ENCODE results near the gene GALM. TPM values are rescaled to one million over a fixed set of nuclear protein-coding genes. Genes with fewer than 3 reads are reported as not detected.

Gene GALM
- total and polyA plus RNA-seq, 2 of the 8 experiments (the other 6 are each of a cell fraction or from before 2014, with no cell fraction given) = 9.9 to 13.1 TPM

GRCh38 chr2:38650717-38651116, 15.2 kb upstream of the GALM start:
- Histone ChIP-seq H2AK5ac (ENCODE audit: low read depth, low read length) (no peak overlapping the region), H4K91ac (replicated peaks; ENCODE audit: insufficient read length, low read length) (no peak overlapping the region), H3K14ac (ENCODE audit: insufficient read length) (no peak overlapping the region), H3K4me1 (replicated peaks in 1 of 4; ENCODE audit: control insufficient read depth in 3 of 4, insufficient read depth in 4 of 4, low read length in 3 of 4) (no peaks in the 10 kb centered on the region), H3K18ac (ENCODE audit: extremely low read depth, low read length) (no peak overlapping the region), H4K5ac (ENCODE audit: insufficient read length, low read depth, low read length) (no peak overlapping the region), H3K56ac (replicated peaks; ENCODE audit: insufficient read length, low read depth, low read length) (no peak overlapping the region), H3K27ac (ENCODE audit: low read depth, low read length) (no peak overlapping the region), H2BK15ac (ENCODE audit: low read length) (no peak overlapping the region), H3K4me2 (ENCODE audit: insufficient read depth in 1 of 2, low read depth in 2 of 2, low read length in 2 of 2) (no peak overlapping the region), H3K79me2 (ENCODE audit: control insufficient read depth in 1 of 2, insufficient read depth in 2 of 2, low read length in 2 of 2) (no peaks in the 10 kb centered on the region), H3K23ac (ENCODE audit: insufficient read length) (no peak overlapping the region), H3K23me2 (ENCODE audit: low read depth, low read length) (no peaks in the 10 kb centered on the region), H3K9ac (replicated peaks in 1 of 4; ENCODE audit: extremely low read depth in 1 of 4, low read depth in 3 of 4, low read length in 3 of 4) (no peak overlapping the region), H3K4me3 (ENCODE audit: extremely low read depth in 1 of 4, insufficient read depth in 2 of 4, low read depth in 3 of 4, low read length in 4 of 4) (no peak overlapping the region), H3K9me3 (ENCODE audit: insufficient read depth in 2 of 2, low read depth in 1 of 2, low read length in 1 of 2) (no peaks in the 10 kb centered on the region), H2BK20ac (ENCODE audit: low read length) (no peak overlapping the region), H3K79me1 (ENCODE audit: low read depth, low read length) (no peaks in the 10 kb centered on the region), H3K36me3 (ENCODE audit: control insufficient read depth in 2 of 4, insufficient read depth in 4 of 4, low read length in 3 of 4) (no peaks in the 10 kb centered on the region), H4K8ac (ENCODE audit: extremely low read depth, insufficient read depth, low read length) (no peak overlapping the region; the same call in 1 of the 2 replicates), H2BK5ac (ENCODE audit: low read depth, low read length) (no peak overlapping the region), H3K4ac (replicated peaks; ENCODE audit: insufficient read length, low read depth, low read length) (no peak overlapping the region), H4K20me1 (replicated peaks in 1 of 2; ENCODE audit: control insufficient read depth in 1 of 2, insufficient read depth in 2 of 2, low read length in 2 of 2) (no peaks in the 10 kb centered on the region), H2BK12ac (ENCODE audit: low read depth, low read length) (no peak overlapping the region), H2AFZ (ENCODE audit: low read length) (no peak overlapping the region), H2BK120ac (replicated peaks; ENCODE audit: low read depth, low read length) (no peak overlapping the region), H3K27me3 (replicated peaks in 1 of 4; ENCODE audit: control insufficient read depth in 3 of 4, extremely low read depth in 1 of 4, insufficient read depth in 3 of 4, low read length in 3 of 4) (no peaks in the 10 kb centered on the region)
- DNase-seq (ENCODE audit: low read depth in 1 of 2, low spot score in 2 of 2) (no peak), FAIRE-seq (no peak)
- CTCF ChIA-PET (ENCODE audit: partially characterized antibody) = interaction anchor here (1.1 to 1.5 kb wide), 2 partner anchors 96 to 124 kb away, joined by 3 to 4 read pairs; no protein-coding TSS in a partner anchor
- POLR2A ChIA-PET (ENCODE audit: partially characterized antibody) = interaction anchor here (0.7 kb wide), 1 partner anchor 101 kb away, joined by 3 read pairs; the partner anchor contains the start of gene SRSF7
- 95% methylated on average over 2 of the region's 2 CpGs; no CpG with 5 or more reads in 1 of the 2 experiments for WGBS, 2 experiments (ENCODE audit: extremely low coverage in 1 of 2, insufficient coverage in 1 of 2, insufficient read length in 1 of 2, insufficient replicate concordance in 2 of 2, low coverage in 1 of 2, low lambda C conversion rate in 2 of 2, missing lambda C conversion rate in 1 of 2)
- no peak for TF ChIP-seq POLR2A (IDR thresholded peaks at IDR 0.05; ENCODE audit: control extremely low read depth in 1 of 2, low read depth in 2 of 2, low read length in 2 of 2)
- TF ChIP-seq EGR1 (IDR thresholded peaks at IDR 0.05; ENCODE audit: borderline replicate concordance, low read depth, low read length) = no peak
- TF ChIP-seq TAF7 (optimal IDR thresholded peaks at IDR 0.05; ENCODE audit: borderline replicate concordance, low read depth, low read length) = no peak
